Frontal cortex (tissue), 4 donors: ENCODE data around the gene GNG14. TPM values are rescaled to one million over a fixed set of nuclear protein-coding genes. Genes with fewer than 3 reads are reported as not detected.
"Not testable (repeated sequence)": the region's sequence is repeated elsewhere in the genome, so short reads cannot be mapped to it uniquely, and the experiment has no call there.

Source experiments
- DNase-seq, 2 donors: peaks; one replicate each; pipeline ENCODE4 v3.0.0; 2012; ENCODE audit warnings: low spot score in 2 of 2
- FAIRE-seq: peaks from 2 replicates; lab custom pipeline; 2012; peaks lifted over from hg19 to GRCh38; lab: Jason Lieb, UNC
- total RNA-seq: library from RNA; depleted of rRNA; stranded (reverse); fragments of >200 nt; gene quantifications from one replicate; pipeline ENCODE4 v1.2.3, GENCODE V29; 2014
- donor health status: control.
- donor health status: control.
- donor health status: control.

GNG14 gene
- total RNA-seq, 1 donor from 2014 or later, result not detected

DNA sequence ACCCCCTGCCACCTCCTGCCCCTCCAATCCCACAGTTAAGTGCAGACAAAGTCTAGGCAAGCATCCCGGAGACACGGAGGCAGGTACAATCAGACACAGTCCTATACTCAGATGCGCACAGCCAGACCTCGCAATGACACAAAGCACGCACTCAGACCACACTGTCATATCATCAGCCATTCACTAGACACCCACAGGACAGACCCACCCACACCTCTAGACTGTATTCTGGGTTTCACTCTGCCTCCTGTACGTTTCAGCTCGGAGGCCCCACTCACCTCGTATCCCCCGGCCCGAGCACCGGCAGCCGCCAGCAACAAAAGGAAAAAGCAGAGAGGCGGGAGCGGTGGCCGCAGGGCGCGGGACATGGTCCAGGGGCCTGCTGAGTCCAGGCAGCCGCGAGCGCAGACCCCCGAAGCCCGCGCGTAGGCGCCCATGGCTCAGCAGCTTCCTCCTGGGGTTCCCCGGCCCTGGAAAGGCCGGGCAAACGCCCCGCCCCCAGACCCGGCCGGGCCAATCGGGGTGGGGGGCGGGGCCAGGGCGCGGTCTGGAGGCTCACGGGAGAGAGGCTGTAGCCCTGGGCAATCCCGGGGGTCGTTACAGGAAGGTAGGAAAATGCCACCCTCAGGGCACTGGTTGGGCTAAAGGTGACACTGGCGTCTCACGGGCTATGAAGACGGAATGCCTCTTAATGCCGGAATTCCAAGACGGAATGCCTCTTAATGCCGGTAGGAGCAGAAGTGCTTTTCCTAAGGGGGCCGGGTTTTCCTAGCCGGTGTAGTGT, 21.3 kb upstream of the GNG14 start, which contains the start of the genes MAN2B1 and WDR83:
Gene MAN2B1, minus strand, starts transcription at position 478 of the 784 bp plus-strand sequence. Its CDS starts 41 bp downstream, at position 437.
Gene WDR83, plus strand, starts transcription at position 543 of the 784 bp plus-strand sequence. CDS start 2,984 bp downstream, outside the sequence.
- DNase-seq (peak; percentile 84 to 93), FAIRE-seq (no peak)

DNA sequence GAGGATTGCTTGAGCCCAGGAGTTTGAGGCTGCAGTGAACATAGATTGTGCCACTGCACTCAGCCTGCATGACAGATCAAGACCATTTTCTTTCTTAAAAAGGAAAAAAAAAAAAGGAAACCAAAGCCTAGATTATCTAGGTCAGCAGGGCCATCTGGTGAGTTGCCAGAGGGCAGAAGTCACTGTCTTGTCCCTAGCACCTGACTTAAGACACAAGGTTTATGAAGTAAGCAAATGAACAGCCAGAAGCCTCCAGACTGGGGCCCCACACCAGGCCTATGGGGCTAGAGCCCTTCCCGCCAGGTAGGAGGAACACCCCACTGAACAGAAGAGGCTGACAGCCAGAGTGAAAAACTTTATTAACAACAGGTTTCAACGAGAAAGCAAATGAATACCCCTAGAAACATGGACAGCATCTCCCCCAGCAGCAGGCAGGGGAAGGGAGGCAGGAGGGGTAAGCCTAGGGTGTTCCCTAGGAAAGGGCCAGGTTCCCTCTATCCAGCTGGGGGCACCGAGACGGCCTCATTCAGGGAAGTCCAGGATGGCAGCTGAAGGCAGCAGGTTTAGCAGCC, 20.0 kb upstream of the GNG14 start:
- no peak for FAIRE-seq
- DNase-seq, result no peak

GRCh38 chr19:12668346-12668745, 19.5 kb upstream of the GNG14 start:
- DNase-seq (no peak), FAIRE-seq (no peak)

DNA sequence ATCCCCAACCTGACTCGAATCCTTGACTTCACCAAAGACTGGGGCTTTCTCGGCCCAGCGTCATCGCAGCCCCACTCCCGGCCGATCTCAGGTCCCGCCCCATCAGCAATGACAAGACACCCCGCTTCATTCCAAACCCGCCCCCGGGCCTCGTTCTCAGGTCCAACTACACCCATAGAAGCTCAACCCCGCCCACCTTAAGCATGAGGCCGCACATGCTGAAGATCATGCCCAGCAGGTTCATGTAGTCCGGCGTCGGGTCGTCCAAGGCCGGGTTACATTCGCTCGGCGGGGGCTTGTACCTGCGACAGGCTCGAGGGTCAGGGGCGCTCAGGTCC, 18.9 kb upstream of the GNG14 start:
- FAIRE-seq, result no peak
- DNase-seq, result peak in 1 of 2 donors; percentile 66

- DNase-seq (peak; percentile 85 to 86), FAIRE-seq (no peak)
Measured at GRCh38 chr19:12669270-12670158, 18.3 kb upstream of the GNG14 start.

DNA sequence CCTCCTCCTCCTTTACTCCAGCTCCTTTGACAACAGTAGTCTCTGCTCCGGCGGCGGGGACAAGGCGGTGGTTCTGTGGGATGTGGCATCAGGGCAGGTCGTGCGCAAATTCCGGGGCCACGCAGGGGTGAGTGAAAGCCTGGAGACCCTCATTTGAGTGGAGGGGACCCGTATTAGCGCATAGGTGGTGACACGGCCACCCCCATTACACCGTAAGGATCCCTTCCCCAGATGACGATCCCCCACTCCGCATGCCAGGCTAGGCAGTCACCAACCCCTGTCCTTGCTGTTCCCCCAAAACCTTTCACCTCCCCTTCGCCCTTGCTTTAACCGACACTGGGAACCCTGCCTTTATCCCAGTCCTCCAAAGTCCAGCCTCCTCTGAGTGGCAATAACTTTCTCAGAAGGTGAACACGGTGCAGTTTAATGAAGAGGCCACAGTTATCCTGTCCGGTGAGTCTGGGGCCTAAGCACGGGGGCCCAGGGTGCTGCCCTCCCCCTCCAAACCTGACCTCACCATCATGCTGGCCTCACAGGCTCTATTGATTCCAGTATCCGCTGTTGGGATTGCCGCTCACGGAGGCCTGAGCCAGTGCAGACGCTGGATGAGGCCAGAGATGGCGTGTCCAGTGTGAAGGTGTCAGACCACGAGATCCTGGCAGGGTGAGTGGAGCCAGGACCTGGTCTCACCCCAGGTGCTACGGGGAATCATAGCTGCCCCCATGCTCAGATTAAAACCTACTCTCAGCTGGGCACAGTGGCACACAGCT, 17.5 kb upstream of the GNG14 start:
- DNase-seq (no peak), FAIRE-seq (no peak)

DNA sequence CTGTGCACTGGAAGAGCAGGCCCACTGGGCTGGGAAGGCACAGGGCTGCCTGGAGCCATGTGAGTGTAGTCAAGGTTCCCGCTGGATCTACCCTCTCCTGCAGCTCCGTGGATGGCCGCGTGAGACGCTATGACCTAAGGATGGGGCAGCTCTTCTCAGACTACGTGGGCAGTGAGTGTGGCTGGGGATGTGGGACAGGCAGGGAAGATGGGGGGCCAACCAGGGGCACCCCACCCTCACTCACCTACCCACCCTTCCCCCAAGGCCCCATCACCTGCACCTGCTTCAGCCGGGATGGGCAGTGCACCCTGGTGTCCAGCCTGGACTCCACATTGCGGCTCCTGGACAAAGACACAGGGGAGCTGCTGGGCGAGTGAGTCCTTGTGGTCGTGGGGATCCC, 15.1 kb upstream of the GNG14 start:
- DNase-seq, result no peak
- no peak for FAIRE-seq

DNA sequence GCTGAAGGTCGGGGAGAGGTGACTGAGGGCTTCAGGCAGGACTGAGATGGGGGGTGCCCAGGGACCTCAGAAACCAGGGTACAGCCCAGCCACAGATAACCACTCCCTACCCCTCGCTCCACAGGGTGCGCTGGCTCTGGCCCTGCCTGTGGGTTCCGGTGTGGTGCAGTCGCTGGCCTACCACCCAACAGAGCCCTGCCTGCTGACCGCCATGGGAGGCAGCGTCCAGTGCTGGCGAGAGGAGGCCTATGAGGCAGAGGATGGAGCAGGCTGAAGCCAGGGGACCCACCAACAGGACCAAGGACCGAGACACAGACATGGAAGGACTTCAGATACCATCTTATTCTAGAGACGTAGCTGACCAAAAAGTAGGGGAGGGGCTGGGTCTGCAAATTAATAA, 12.4 kb upstream of the GNG14 start:
- DNase-seq (no peak), FAIRE-seq (no peak)

DNA sequence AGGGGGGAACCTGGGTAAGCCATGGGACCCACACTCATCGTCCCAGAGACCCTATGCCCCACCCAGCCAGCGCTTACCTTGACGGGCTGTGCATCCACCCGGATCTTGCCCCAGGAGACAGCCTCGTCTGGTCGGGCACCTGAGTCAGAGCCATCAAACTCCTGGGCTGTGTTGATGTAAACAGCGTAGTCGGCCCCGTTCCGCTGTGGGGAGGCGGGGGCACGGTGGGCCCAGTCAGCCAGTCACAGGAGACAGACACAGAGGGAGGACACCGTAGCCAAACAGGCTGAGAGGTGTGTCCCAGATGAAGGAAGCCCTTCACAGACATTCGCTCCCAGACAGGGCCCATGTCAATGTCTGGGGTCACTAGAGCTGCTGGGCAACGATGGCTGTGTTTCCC, 11.9 kb upstream of the GNG14 start:
- DNase-seq, result no peak
- FAIRE-seq, result no peak

DNA sequence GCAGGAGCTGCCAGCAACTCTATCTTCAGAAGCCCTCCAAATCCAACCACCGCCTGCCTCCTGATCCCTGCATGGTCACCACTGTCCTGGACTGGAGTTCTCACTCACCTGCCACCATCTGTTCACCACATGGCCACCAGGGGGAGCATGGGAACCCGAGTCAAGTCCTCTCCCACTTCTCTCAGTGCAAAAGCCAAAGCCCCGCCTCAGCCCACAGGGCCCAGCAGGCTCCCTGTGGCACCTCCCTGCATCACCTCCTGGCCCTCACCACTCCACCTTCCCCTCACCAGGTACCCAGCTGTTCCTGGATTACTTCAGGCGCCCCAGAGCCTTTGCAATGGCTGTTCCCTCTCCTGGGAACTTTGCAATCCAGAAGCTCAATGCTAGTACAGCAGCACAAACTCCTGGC, 11.4 kb upstream of the GNG14 start:
- peak in 1 of 2 donors; percentile 75 for DNase-seq
- no peak for FAIRE-seq

- DNase-seq (no peak), FAIRE-seq (no peak)
Measured at GRCh38 chr19:12676928-12677327, 10.9 kb upstream of the GNG14 start.

DNA sequence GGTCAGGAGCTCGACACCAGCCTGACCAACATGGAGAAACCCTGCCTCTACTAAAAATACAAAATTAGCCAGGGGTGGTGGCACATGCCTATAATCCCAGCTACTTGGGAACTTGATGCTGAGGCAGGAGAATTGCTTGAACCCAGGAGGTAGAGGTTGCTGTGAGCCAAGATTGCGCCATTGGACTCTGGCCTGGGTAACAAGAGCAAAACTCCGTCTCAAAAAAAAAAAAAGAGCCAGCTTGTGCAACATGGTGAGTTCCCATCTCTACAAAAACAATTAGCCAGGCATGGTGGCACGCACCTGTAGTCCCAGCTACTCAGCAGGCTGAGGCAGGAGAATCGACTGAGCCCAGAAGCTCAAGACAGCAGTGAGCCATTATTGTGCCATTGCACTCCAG, 9.8 kb upstream of the GNG14 start:
- not testable (repeated sequence) for FAIRE-seq, DNase-seq

GRCh38 chr19:12680034-12680433, 7.8 kb upstream of the GNG14 start:
- FAIRE-seq, result no peak

GRCh38 chr19:12681074-12681987, 6.5 kb upstream of the GNG14 start, which contains the start of gene DHPS:
Gene DHPS (minus strand): TSS chr19:12681880. CDS start chr19:12681766, 114 bp downstream.
- DNase-seq (peak; percentile 90 to 95), FAIRE-seq (peak; percentile 10)

More at GRCh38 chr19:12680034-12680433, 7.8 kb upstream of the GNG14 start:
- DNase-seq, result no peak

- FAIRE-seq (no peak), DNase-seq (no peak)
Measured at GRCh38 chr19:12685831-12686230, 2.0 kb upstream of the GNG14 start.

DNA sequence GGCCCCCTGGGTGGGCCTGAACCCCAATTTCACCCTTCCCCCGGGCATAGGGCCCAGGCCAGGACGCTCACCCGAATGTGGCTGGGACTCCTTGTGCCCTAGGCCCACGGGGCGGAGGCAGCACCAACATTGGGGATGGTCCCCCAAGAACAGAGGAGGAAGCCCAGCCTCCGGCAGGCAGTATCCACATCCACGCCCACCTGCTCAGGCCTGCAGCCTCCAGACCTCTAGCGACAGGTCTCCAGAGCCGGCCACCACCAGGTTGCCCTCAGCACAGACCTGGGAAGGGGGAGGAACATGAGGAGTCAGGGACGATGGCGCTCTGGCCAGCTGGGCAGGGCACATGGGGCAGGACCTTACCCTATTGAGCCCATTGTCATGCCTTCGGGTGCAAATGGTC, 1.2 kb downstream of the GNG14 start:
- DNase-seq (no peak), FAIRE-seq (no peak)

DNA sequence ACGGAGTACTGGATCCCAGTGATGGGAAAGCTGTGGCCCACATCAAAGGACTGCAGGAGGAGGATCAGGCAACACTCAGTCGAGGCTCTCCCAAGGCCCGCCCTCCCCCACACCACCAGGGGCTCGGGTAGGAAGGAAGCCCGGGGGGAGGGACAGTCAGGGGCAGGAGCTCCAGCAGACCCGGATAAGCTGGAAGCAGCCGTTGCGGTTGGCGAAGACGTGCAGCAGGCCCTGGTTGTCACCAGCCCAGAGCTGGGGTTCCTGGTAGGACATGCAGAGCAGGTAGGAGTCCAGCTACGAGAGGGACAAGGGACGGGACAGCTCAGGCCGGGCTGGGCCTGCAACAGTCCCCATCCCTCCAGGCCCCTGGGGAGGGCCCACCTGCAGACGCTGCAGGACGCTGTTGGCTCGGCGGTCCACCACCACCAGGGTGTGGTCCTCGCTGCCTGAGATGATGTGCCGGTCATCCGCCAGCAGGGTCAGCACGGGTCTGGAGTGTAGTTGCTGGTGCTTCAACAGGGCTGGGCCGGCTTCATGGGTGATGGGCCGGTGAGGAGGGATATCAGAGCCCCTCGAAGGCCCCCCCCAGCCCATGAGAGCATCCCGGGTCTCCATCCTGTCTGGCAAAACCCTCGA, 1.9 kb downstream of the GNG14 start:
- no peak for DNase-seq
- FAIRE-seq, result no peak

GRCh38 chr19:12692960-12693359, 5.2 kb downstream of the GNG14 start:
- FAIRE-seq (no peak), DNase-seq (no peak)
